Prostate gland (tissue), 2 donors: Measurements from ENCODE around the gene HSPA1B.

Experiments
- POLR2A ChIP-seq: fragments of 450-650 bp; IDR thresholded peaks from one replicate; pipeline ENCODE4 v1.6.1; 2016; ENCODE audit warnings: antibody characterized with exemption, mild to moderate bottlenecking
- POLR2AphosphoS5 ChIP-seq: sonication (generic); formaldehyde crosslinking; IDR thresholded peaks from one replicate; pipeline ENCODE4 v1.6.1; 2017; ENCODE audit warnings: antibody characterized with exemption
- TF ChIP-seq, protein P1 (sequence below), 4 experiments: fragments of 200-600 bp in 2 of 4; fragments of 450-650 bp in 2 of 4; sonication (generic) in 2 of 4; IDR thresholded peaks; 1 replicate in 3 of 4; 2 replicates in 1 of 4; pipeline ENCODE4 v1.5.1; 2016 to 2019; ENCODE audit warnings: antibody characterized with exemption in 4 of 4, mild to moderate bottlenecking in 2 of 4, moderate library complexity in 2 of 4

DNA sequence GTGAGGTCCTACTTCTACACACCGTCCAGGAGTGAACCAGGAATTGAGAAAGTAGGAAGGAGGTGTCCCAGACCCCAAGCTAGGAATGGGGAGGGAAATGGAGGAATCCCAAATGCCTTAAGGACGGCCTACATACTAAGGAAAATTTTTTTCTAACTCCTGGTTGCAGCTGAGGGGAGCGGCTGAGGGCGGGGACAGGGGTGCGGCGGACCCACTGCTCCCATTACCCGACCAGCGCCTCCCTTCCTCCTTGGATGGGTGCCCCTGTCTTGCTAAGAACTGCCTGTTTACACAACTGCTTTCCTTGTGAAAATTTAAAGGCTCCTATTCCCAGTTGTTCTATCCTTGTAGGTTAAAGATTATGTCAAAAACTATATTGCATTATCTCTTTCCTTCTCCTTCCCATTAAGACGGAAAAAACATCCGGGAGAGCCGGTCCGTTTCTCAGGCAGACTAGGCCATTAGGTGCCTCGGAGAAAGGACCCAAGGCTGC lies 699 bp upstream of the HSPA1B start:
- TF ChIP-seq POLR2A (peak; percentile 58), POLR2AphosphoS5 (no peak)
- TF ChIP-seq, protein P1, sequence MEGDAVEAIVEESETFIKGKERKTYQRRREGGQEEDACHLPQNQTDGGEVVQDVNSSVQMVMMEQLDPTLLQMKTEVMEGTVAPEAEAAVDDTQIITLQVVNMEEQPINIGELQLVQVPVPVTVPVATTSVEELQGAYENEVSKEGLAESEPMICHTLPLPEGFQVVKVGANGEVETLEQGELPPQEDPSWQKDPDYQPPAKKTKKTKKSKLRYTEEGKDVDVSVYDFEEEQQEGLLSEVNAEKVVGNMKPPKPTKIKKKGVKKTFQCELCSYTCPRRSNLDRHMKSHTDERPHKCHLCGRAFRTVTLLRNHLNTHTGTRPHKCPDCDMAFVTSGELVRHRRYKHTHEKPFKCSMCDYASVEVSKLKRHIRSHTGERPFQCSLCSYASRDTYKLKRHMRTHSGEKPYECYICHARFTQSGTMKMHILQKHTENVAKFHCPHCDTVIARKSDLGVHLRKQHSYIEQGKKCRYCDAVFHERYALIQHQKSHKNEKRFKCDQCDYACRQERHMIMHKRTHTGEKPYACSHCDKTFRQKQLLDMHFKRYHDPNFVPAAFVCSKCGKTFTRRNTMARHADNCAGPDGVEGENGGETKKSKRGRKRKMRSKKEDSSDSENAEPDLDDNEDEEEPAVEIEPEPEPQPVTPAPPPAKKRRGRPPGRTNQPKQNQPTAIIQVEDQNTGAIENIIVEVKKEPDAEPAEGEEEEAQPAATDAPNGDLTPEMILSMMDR (IDR thresholded peaks at IDR 0.05): peak in 1 of 4 experiments; percentile 23
